HUDEP-2 (cell line): ENCODE data around the gene PRPF39.
"Not testable (repeated sequence)": the region's sequence is repeated elsewhere in the genome, so short reads cannot be mapped to it uniquely, and the experiment has no call there.

Experiments used
- DNase-seq, 76 experiments: peaks; one replicate each; lab custom pipeline; 2025; ENCODE audit not compliant: unreplicated experiment in 76 of 76; lab: John Stamatoyannopoulos, UW

PRPF39 gene

GRCh38 chr14:45135659-45136395 is 51.9 kb downstream of the PRPF39 start, which contains the start of gene FANCM:
TSS of gene FANCM (plus strand) at chr14:45135930. CDS start at chr14:45136032, 102 bp downstream.
- peak in 75 of 76 experiments; percentile 20 to 96 (median 90) for DNase-seq

DNA sequence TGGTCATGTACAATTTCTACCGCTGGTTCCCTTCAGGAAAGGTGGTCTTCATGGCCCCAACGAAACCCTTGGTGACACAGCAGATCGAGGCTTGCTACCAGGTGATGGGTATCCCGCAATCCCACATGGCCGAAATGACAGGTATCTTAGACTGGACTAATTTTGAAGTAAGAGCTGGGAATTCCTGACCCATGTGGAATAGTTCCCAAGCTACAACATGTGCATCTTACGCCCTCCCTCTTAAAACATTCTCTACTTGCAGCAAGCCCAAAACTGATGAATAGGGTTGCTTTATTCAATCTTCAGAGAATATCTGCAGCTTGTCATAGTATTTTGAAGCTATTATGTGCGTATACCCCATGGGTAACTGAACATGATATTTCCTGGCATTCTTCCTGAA is 52.5 kb downstream of the PRPF39 start:
- DNase-seq = peak in 1 of 76 experiments; percentile 34

GRCh38 chr14:45140661-45141187 is 56.8 kb downstream of the PRPF39 start:
- peak in 1 of 76 experiments; percentile 5 for DNase-seq

- DNase-seq = not testable (repeated sequence)
These were observed 58.2 kb downstream of the PRPF39 start for GRCh38 chr14:45142083-45142482.

DNA sequence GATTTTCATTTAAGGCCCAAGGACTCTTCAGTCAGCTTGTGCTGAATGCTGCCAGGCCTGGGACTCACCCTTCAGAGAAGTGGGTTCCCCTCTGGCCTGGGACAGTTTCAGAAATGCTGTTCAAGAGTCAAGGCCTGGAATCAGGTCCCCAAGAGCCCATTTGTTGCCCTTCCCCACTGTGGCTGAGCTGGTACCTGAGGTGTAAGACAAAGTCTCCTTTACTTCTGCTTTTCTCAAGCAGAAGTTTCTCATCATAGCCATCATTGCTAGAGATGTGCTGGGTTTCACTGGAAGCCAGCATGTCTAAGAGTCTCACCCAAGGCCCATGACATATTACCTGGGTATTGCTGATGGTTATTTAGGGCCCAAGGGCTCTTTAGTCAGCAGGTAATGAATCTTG is 60.7 kb downstream of the PRPF39 start:
- DNase-seq = no peak

- DNase-seq = no peak
These were observed 61.3 kb downstream of the PRPF39 start for GRCh38 chr14:45145214-45145613.

- DNase-seq = no peak
These were observed 65.7 kb downstream of the PRPF39 start for GRCh38 chr14:45149602-45150001.

DNA sequence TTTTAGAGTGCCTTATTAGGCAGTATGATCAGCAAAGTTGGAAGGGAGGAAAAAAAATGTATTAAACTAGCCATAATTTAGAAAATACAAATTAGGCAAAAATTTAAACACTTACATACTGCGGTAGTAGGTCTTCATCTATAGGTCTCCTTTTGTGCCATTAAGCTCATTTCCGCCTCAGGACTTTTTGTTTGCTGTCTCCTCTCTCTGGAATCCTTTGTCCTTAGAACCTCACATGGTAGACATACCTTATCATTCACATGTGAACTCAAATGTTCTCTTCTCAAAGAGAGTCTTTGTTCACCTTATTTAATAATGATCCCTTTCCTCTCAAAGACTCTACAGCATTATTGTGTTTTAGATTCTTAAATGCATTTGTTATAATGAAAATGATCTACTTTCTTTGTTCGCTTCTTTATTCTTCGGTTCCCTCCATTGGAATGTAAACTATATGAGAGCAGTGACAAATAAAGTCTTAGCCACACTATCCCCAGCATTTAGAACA is 66.5 kb downstream of the PRPF39 start:
- no peak for DNase-seq

GRCh38 chr14:45156067-45156466 is 72.2 kb downstream of the PRPF39 start:
- DNase-seq = no peak
